Pulmonary artery endothelial cell (primary cell): ENCODE measurements around the gene PDE6A. TPM values are rescaled to one million over a fixed set of nuclear protein-coding genes. Genes with fewer than 3 reads are reported as not detected.

ENCODE experiments used
- DNase-seq: peaks from one replicate; pipeline ENCODE4 v3.0.0-alpha.2; 2011; ENCODE audit warnings: low read depth, low spot score
- total RNA-seq: library from RNA; depleted of rRNA; stranded (reverse); fragments of >200 nt; gene quantifications from 2 replicates; pipeline ENCODE4 v1.2.3, GENCODE V29; 2014

PDE6A gene
- total RNA-seq, 1 donor from 2014 or later, result not detected

- DNase-seq, result no peak
Measured at GRCh38 chr5:149839761-149840160, 104.8 kb downstream of the PDE6A start.

GRCh38 chr5:149838881-149839739 lies 105.5 kb downstream of the PDE6A start:
- DNase-seq, result no peak

- DNase-seq, result peak; percentile 15
Measured at GRCh38 chr5:149837680-149838269, 106.8 kb downstream of the PDE6A start.

GRCh38 chr5:149836451-149837139 lies 108.0 kb downstream of the PDE6A start:
- no peak for DNase-seq

- DNase-seq, result peak; percentile 67
Measured at GRCh38 chr5:149834246-149834855, 110.2 kb downstream of the PDE6A start.

GRCh38 chr5:149833116-149833827 lies 111.3 kb downstream of the PDE6A start:
- DNase-seq, result no peak

- DNase-seq, result no peak
Measured at GRCh38 chr5:149832636-149833035, 112.0 kb downstream of the PDE6A start.

- DNase-seq, result no peak
Measured at GRCh38 chr5:149831492-149831891, 113.1 kb downstream of the PDE6A start.

GRCh38 chr5:149830579-149830978 lies 114.0 kb downstream of the PDE6A start:
- DNase-seq, result no peak

- DNase-seq, result no peak
Measured at GRCh38 chr5:149829954-149830353, 114.6 kb downstream of the PDE6A start.

- DNase-seq, result peak; percentile 74
Measured at GRCh38 chr5:149828161-149829011, 116.2 kb downstream of the PDE6A start.

- DNase-seq, result no peak
Measured at GRCh38 chr5:149827546-149827945, 117.0 kb downstream of the PDE6A start.

GRCh38 chr5:149827086-149827485 lies 117.5 kb downstream of the PDE6A start:
- DNase-seq, result no peak

- no peak for DNase-seq
Measured at GRCh38 chr5:149826574-149826973, 118.0 kb downstream of the PDE6A start.

- DNase-seq, result no peak
Measured at GRCh38 chr5:149824846-149825245, 119.7 kb downstream of the PDE6A start.

- DNase-seq, result no peak
Measured at GRCh38 chr5:149824120-149824519, 120.5 kb downstream of the PDE6A start.

- no peak for DNase-seq
Measured at GRCh38 chr5:149823375-149823774, 121.2 kb downstream of the PDE6A start.

- DNase-seq, result no peak
Measured at GRCh38 chr5:149822301-149822700, 122.3 kb downstream of the PDE6A start.

- no peak for DNase-seq
Measured at GRCh38 chr5:149820536-149821510, 123.8 kb downstream of the PDE6A start.
